Cardiac atrium fibroblast (primary cell): ENCODE data around the gene TPMT. TPM values are rescaled to one million over a fixed set of nuclear protein-coding genes. Genes with fewer than 3 reads are reported as not detected.

ENCODE experiments used
- total RNA-seq: library from RNA; depleted of rRNA; stranded (reverse); fragments of >200 nt; gene quantifications from 2 replicates; pipeline ENCODE4 v1.2.3, GENCODE V29; 2015

Gene TPMT
- 4.7 and 7.6 TPM in 2 replicates for total RNA-seq

DNA sequence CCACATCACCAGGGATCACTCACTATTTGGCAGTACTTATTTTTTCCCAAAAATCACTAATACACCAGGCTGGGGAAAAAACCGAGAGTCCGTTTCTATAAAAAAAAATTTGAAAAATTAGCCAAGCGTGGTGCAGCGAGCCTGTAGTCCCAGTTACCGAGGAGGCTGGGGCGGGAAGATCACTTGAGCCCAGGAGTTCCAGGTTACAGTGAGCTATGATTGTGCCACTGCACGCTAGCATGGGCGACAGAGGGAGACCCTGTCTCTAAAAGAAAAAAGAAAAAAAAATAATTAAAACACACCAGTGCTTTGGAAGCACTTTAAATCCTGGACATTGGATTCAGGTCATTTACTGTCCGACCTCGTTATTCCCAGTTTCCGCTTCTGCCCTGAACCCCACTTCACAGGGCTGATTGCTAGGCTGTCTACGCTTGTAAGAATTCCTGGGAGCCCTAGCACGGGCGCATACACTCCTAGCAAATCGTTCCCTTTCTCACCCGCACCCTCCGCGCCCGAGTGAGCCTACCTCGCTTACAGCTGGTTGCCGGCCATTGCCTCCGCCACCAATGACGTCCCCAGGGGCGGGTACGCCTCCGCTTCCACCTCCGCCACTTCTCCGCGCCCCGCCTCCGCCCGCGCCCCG, at the start of gene TPMT:
TSS of gene TPMT (minus strand) at position 571 of the 643 bp plus-strand sequence. CDS start 5,950 bp downstream, outside the sequence.

GRCh38 chr6:18155150-18155863, 430 bp upstream of the TPMT start, which contains the start of gene KDM1B:
TSS of gene KDM1B (plus strand) at chr6:18155422. CDS start at chr6:18159896, 4,474 bp downstream.

GRCh38 chr6:18122128-18123093, 32.5 kb downstream of the TPMT start, which contains the start of gene NHLRC1:
TSS of gene NHLRC1 (minus strand) at chr6:18122677. CDS start at chr6:18122606, 71 bp downstream.

Other genes with a start within 250 kb of the TPMT start
- gene KIF13A, start 167.4 kb downstream of the TPMT start, total RNA-seq = 13.5 and 19.1 TPM in 2 replicates
- gene NHLRC1, start 32.4 kb downstream of the TPMT start, total RNA-seq = 1.9 and 2.2 TPM in 2 replicates
- gene KDM1B, start 345 bp upstream of the TPMT start, total RNA-seq = 4.3 and 7.0 TPM in 2 replicates
- 37.7 and 41.5 TPM in 2 replicates for gene DEK, start 109.5 kb upstream of the TPMT start, total RNA-seq
- gene RNF144B, start 232.3 kb upstream of the TPMT start, total RNA-seq = 0.72 and 3.2 TPM in 2 replicates